ENCODE data around the gene TGM4.

DNA sequence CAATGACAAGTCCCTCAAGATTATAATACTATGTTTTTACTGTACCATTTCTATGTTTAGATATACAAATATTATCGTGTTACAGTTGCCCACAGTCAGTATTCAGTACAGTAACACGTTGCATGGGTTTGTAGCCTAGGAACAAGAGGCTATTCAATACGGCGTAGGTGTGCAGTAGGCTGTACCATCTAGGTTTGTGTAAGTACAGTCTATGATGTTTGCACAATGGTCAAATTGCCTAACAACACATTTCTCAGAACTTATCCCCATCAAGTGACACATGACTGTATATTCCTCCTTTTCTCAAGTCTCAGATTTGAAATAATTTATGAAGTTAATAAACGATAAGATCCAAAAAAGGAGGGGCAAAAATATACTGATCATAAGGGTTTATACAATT, 79.9 kb downstream of the TGM4 start:
- no peak for TF ChIP-seq EGR1 (IDR thresholded peaks at IDR 0.05; ENCODE audit: borderline replicate concordance in 1 of 2, low read depth in 2 of 2, low read length in 2 of 2)
- no peak for TF ChIP-seq TCF7 (IDR thresholded peaks at IDR 0.05; ENCODE audit: borderline replicate concordance)
- no peak for TF ChIP-seq CEBPB (IDR thresholded peaks at IDR 0.05; ENCODE audit: borderline replicate concordance in 1 of 2, low read depth in 2 of 2, low read length in 2 of 2)
- TF ChIP-seq CTCF (IDR thresholded peaks at IDR 0.05 in 2 of 3, conservative IDR thresholded peaks at IDR 0.05 in 1 of 3; ENCODE audit: control insufficient read depth in 2 of 3, extremely low read depth in 1 of 3, insufficient read depth in 1 of 3, low read depth in 3 of 3, low read length in 3 of 3) = no peak
- no peak for TF ChIP-seq SMC3 (IDR thresholded peaks at IDR 0.05; ENCODE audit: borderline replicate concordance, low read length)
- TF ChIP-seq REST (IDR thresholded peaks at IDR 0.05; ENCODE audit: low read depth, low read length) = no peak
- no peak for TF ChIP-seq IKZF2 (IDR thresholded peaks at IDR 0.05)
- no peak for TF ChIP-seq NR2F1 (conservative IDR thresholded peaks at IDR 0.05)
- TF ChIP-seq EP300 (IDR thresholded peaks at IDR 0.05; ENCODE audit: borderline replicate concordance in 1 of 2, control insufficient read depth in 1 of 2, low read depth in 2 of 2, low read length in 2 of 2) = no peak

Data from GM12878 (cell line).